Chondrocyte (in vitro differentiated cells): Measurements from ENCODE around the gene RYR2. TPM values are rescaled to one million over a fixed set of nuclear protein-coding genes. Genes with fewer than 3 reads are reported as not detected.

Source experiments
- DNase-seq: peaks from one replicate; pipeline ENCODE4 v3.0.0; 2021; ENCODE audit warnings: mixed read lengths, low spot score
- H3K27ac Mint-ChIP-seq: one replicate; pipeline ENCODE4 v1.8.0; 2021; ENCODE audit warnings: mild to moderate bottlenecking, moderate library complexity, mixed read lengths; ENCODE audit not compliant: unreplicated experiment
- H3K27me3 Mint-ChIP-seq: 2 replicates; pipeline ENCODE4 v1.8.0; 2021; ENCODE audit warnings: low read depth, mixed read lengths
- H3K36me3 Mint-ChIP-seq: 2 replicates; pipeline ENCODE4 v1.8.0; 2021; ENCODE audit warnings: low read depth, mixed read lengths
- H3K4me1 Mint-ChIP-seq: 2 replicates; pipeline ENCODE4 v1.8.0; 2021; ENCODE audit warnings: low read depth, mild to moderate bottlenecking, mixed read lengths
- H3K4me3 Mint-ChIP-seq: one replicate; pipeline ENCODE4 v1.8.0; 2021; ENCODE audit warnings: mild to moderate bottlenecking, moderate library complexity, mixed read lengths; ENCODE audit not compliant: unreplicated experiment
- H3K9me3 Mint-ChIP-seq: 2 replicates; pipeline ENCODE4 v1.8.0; 2021; ENCODE audit warnings: low read depth, mixed read lengths
- total RNA-seq: library from RNA; stranded (reverse); gene quantifications from 3 replicates; pipeline ENCODE4 v1.2.1, GENCODE V29; 2021
- TF ChIP-seq, protein P1 (sequence below): fragments of 200-600 bp; sonication (generic); IDR thresholded peaks from 2 replicates; pipeline ENCODE4 v1.5.0; 2021; ENCODE audit warnings: antibody characterized with exemption, mild to moderate bottlenecking, moderate library complexity

The RYR2 gene
- total RNA-seq, 1 donor from 2014 or later = 0.12 TPM

DNA sequence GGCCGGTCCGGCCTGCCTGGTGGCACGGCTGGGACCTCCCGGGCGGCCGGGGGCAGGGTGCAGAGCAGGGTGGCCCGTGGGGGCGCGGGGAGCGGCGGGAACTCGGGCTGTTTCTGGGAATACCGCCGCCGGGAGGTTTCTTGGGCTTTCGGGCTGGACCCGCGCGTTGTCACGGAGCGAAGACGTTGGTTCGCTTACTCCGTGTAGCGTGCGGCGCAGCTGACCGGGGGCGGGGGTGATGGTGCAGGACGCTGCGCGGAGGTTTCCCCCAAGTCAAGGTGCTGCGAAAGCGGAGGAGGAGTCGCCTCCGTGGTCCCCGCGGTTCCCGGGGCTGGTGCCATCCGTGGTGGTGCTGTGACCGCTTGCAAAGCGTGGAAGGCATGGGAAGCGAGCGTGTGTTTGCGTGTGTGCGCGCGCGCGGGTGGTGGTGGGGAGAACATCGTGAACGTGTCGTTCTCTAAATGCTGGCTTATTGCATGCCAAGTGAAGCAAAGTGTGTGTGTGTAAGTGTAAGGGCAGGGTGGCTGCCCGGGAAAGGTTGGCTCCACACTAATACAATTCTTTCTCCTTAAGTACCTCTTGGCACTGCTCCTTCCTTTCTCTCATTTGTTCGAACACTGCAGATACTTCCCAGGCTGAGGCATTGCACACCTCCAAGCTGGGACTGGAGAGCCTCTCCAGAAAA is 1.1 kb downstream of the RYR2 start:
- peak; percentile 81 for DNase-seq
- no peaks in the 10 kb centered on the region for H3K9me3 Mint-ChIP-seq
- peaks cover 17% of the 10 kb centered on the region for H3K4me1 Mint-ChIP-seq
- H3K27ac Mint-ChIP-seq = no peak overlapping the region
- H3K36me3 Mint-ChIP-seq = no peaks in the 10 kb centered on the region
- H3K4me3 Mint-ChIP-seq = peak overlapping the region; percentile 61
- TF ChIP-seq, protein P1, sequence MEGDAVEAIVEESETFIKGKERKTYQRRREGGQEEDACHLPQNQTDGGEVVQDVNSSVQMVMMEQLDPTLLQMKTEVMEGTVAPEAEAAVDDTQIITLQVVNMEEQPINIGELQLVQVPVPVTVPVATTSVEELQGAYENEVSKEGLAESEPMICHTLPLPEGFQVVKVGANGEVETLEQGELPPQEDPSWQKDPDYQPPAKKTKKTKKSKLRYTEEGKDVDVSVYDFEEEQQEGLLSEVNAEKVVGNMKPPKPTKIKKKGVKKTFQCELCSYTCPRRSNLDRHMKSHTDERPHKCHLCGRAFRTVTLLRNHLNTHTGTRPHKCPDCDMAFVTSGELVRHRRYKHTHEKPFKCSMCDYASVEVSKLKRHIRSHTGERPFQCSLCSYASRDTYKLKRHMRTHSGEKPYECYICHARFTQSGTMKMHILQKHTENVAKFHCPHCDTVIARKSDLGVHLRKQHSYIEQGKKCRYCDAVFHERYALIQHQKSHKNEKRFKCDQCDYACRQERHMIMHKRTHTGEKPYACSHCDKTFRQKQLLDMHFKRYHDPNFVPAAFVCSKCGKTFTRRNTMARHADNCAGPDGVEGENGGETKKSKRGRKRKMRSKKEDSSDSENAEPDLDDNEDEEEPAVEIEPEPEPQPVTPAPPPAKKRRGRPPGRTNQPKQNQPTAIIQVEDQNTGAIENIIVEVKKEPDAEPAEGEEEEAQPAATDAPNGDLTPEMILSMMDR = no peak
- peaks cover 49% of the 10 kb centered on the region for H3K27me3 Mint-ChIP-seq

DNA sequence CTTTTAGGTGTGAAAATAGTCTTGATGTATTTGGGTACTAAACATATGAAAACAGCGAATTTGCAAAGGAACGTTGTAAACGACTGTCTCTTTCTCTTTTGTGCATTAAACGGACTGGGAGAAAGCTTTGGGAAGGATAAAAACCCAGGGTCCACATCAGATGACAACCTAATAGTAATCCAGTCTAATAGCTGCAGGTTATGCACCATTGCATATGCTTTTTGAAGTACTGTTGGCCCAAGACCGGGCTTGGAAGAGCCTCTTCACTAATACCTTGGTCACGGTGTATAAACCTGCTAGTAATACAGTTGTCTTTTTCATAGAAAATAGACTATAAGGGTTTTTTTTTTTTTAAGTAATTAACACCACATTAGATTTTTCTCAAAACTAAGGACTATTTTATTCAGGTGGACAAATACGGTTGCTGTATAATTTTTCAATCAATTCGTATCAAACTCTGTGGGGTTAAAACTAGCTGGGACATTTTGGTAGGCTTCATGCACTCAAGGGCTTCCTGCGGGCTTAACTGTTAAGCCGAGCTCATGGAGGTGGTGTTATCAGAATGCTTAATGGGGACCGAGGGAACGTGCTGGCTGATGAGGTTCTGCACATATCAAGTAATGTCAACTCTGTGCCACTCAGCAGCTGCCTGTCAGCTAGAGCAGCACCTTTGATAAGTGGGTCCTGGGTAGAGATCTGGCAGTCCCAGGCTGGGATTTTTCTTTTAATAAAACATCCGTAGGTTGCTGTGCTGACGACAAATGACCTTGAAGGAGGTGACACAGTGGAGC is 2.1 kb downstream of the RYR2 start:
- H3K36me3 Mint-ChIP-seq = no peaks in the 10 kb centered on the region
- H3K4me1 Mint-ChIP-seq = peaks cover 17% of the 10 kb centered on the region
- no peak overlapping the region for H3K27ac Mint-ChIP-seq
- no peak for DNase-seq
- peak overlapping the region; percentile 61 for H3K4me3 Mint-ChIP-seq
- no peaks in the 10 kb centered on the region for H3K9me3 Mint-ChIP-seq
- TF ChIP-seq, protein P1 = no peak
- H3K27me3 Mint-ChIP-seq = peaks cover 42% of the 10 kb centered on the region

DNA sequence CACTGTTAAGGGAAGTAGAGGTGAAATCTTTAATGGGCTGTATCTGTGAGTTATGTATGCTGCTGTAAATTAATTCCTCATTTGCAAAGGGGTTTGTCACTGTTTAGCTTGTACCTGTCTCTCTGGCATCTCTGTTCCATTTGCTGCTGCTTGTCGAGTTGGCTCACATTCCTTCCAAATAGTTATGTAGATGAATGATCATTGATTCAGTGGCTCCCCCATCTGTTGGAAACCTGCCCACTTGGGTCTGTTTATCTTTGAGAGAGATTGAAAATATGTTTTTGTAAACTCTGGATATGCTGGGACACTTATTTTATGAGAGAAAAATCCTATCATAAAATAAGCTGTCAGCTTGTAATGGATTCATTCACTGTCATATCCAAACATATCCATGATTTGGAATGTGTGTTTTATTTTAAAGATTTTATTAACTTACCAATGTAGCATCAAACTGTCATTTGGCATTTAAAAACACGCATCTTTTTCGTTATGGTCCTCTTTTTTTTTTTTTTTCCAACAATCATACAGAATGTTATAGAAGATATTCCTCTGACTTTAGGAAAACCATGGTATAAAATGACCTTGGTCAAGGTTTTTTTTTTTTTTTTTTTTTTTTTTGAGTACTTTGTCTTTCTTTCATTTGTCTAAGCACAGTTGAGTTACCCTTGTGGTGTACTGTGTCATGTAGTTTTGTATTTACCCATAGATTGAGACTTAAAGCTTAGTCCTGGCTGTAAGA is 3.5 kb downstream of the RYR2 start:
- Mint-ChIP-seq H3K4me1 (peaks cover 17% of the 10 kb centered on the region), H3K36me3 (no peaks in the 10 kb centered on the region), H3K27me3 (peaks cover 46% of the 10 kb centered on the region), H3K9me3 (no peaks in the 10 kb centered on the region), H3K27ac (no peak overlapping the region), H3K4me3 (no peak overlapping the region)
- no peak for DNase-seq
- TF ChIP-seq, protein P1 = no peak

DNA sequence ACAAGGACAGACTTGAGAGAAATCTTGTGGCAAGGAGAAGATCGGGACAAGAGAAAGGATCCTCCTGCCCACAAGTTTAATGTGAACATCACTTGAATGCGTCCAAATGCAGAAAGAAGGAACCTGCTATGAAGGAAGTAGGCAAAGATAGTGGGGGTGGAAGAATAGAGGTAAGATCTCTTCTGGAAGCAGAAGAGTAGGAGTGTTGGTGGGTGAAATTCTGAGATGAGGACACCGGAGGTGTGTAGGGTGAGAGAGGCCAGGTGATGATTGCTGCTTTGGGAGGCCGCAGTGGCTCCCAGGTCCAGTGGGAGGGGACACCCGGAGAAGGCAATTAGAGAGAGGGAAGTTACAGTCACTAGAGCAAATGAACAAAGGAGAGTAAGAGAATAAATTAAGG is 6.8 kb downstream of the RYR2 start:
- H3K36me3 Mint-ChIP-seq = no peaks in the 10 kb centered on the region
- H3K4me3 Mint-ChIP-seq = no peak overlapping the region
- no peaks in the 10 kb centered on the region for H3K4me1 Mint-ChIP-seq
- no peak overlapping the region for H3K27ac Mint-ChIP-seq
- H3K27me3 Mint-ChIP-seq = peaks cover 38% of the 10 kb centered on the region
- no peaks in the 10 kb centered on the region for H3K9me3 Mint-ChIP-seq
- DNase-seq = no peak
- TF ChIP-seq, protein P1 = no peak

DNA sequence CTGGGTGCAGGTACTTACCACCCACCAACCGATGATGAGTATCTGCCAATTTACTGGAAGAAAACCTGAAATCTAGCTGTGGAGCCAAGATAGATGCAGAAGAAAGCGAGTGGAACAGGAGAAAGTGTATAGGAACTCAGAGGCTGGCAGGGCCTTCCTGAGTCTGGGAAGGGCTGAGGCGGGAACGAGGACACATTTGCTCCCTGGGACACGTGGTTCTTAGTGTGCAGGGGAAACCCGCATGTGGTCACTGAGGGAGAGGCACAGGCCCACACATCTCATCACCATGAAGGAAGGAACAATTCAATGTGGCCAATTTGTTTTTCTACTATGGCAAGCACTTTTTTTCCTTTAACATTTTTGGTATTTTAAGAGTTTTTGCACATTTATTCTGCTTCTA is 8.2 kb downstream of the RYR2 start:
- TF ChIP-seq, protein P1 = no peak
- Mint-ChIP-seq H3K4me3 (no peak overlapping the region), H3K9me3 (no peaks in the 10 kb centered on the region), H3K27me3 (peaks cover 31% of the 10 kb centered on the region), H3K27ac (no peak overlapping the region), H3K36me3 (no peaks in the 10 kb centered on the region), H3K4me1 (no peaks in the 10 kb centered on the region)
- DNase-seq = no peak
